DND-41 (cell line): ENCODE measurements around the gene AMOT.

ENCODE experiments used
- EZH2 ChIP-seq: IDR thresholded peaks from 3 replicates; pipeline ENCODE4 v1.6.1; 2012; ENCODE audit warnings: borderline replicate concordance, low read depth, mild to moderate bottlenecking, moderate library complexity, low read length, inconsistent platforms; ENCODE audit not compliant: severe bottlenecking
- TF ChIP-seq, protein P1 (sequence below): IDR thresholded peaks from 2 replicates; pipeline ENCODE4 v1.5.1; 2012; ENCODE audit warnings: borderline replicate concordance, low read length, moderate library complexity, mild to moderate bottlenecking; ENCODE audit not compliant: poor library complexity, severe bottlenecking; ENCODE audit errors: extremely low read depth

DNA sequence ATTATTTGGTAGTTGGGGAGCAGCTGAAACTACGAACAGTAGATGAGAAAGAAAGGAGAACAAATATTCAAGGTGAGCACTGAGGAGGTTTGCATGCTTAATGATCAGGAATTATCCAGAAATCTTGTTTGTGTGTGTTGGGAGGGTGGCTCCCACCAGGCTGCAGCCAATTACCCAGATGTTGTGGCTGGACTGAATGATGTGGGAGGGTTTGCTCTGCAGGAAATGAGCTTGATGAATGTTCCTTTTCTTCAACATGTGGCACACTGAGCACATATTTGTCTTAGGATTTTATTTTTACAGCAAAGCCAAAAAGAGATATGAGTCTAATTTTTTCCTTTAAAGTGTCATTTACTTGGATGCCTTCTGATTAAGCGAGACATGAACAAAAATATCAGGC is 48.3 kb upstream of the AMOT start:
- TF ChIP-seq, protein P1, sequence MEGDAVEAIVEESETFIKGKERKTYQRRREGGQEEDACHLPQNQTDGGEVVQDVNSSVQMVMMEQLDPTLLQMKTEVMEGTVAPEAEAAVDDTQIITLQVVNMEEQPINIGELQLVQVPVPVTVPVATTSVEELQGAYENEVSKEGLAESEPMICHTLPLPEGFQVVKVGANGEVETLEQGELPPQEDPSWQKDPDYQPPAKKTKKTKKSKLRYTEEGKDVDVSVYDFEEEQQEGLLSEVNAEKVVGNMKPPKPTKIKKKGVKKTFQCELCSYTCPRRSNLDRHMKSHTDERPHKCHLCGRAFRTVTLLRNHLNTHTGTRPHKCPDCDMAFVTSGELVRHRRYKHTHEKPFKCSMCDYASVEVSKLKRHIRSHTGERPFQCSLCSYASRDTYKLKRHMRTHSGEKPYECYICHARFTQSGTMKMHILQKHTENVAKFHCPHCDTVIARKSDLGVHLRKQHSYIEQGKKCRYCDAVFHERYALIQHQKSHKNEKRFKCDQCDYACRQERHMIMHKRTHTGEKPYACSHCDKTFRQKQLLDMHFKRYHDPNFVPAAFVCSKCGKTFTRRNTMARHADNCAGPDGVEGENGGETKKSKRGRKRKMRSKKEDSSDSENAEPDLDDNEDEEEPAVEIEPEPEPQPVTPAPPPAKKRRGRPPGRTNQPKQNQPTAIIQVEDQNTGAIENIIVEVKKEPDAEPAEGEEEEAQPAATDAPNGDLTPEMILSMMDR = no peak
- no peak for TF ChIP-seq EZH2
